Activated naive CD8-positive, alpha-beta T cell treated with anti-CD3 and anti-CD28 coated beads, Interleukin-2, amount 50 U/mL, for 16 hours (primary cell): ENCODE data around the gene BCAS4.
"Not testable (repeated sequence)": the region's sequence is repeated elsewhere in the genome, so short reads cannot be mapped to it uniquely, and the experiment has no call there.

Source experiments
- DNase-seq: peaks from one replicate; pipeline ENCODE4 v3.0.0-alpha.2; 2020; ENCODE audit warnings: low read depth, low spot score

The BCAS4 gene

DNA sequence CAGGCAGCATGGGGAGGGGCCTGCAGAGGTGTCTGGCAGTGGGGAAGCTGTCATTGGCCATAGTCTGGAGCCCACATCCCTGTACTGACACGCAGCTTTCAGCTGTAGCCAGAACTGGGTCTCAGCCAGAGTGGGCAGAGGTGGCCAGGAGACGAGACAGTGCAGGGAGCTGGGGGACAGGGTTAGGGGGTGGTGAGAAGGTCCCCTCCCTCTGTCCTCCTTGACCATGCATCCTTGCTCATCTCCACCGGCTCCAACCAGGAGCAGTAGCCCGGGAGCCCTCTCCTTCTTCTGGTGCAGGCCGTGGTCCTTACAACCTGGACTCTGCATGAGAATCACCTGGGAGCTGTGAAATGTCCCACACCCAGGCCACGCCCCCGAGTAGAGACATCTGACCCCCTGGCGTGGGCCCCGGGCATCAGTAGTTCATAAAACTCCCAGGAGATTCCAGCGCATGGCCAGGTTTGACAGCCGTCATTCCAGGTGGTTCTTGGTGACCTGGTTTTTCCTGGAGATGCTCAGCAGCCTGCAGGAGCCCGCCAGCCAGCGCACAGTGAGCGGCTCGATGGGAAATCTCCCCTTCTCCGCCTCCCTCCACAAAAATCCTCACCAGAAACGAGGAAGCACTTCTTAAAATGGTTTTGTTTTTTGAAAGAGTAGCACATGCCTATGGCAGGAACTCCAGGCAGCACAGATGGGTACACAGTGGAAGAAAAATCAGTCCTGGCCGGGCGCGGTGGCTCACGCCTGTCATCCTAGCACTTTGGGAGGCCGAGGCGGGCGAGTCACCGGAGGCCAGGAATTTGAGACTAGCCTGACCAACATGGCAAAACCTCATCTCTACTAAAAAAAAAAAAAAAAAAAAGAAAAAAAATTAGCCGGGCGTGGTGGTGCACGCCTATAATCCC, 80.2 kb downstream of the BCAS4 start:
- DNase-seq = no peak

DNA sequence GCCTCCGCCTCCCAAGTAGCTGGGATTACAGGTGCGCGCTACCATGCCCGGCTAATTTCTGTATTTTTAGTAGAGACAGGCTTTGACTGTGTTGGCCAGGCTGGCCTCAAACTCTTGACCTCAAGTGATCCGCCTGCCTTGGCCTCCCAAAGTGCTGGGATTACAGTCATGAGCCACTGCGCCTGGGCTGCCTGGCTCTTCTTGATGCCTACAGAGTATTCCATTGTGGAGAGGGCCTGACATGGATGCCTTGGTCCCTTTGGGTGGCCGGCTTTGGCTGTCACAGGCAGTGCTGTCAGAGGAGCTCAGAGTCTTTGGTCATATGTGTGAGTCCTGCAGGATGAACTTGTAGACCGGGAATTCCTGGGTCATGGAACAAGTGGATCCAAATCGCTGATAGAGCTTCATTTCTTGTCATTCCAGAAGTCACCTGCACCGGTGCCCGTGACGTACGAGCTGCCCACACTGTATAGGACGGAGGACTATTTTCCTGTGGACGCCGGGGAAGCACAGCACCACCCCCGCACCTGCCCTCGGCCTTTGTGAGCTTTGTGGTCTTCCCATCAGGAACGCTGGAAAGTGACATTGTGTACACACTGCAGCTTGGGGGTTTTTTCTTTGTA, 81.3 kb downstream of the BCAS4 start:
- DNase-seq = no peak

DNA sequence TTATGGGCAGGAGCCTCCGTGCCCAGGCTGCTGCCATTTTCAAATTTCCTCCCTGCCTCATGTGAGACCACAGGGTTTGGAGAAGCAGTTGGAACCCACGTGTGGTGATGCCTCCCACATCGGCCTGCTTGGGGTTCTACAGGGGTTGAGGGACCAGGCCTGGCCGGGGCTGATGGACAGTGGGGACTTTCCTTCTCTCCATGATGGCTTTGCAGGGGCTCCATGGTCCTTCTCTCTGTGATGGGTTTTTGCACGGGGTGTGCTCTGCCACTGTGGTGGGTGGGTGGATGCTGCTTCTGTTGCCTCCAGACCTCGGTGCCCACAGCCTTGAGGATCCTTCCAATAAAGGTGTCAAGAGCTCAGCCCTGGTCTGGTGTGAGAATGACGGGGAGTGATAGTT, 82.0 kb downstream of the BCAS4 start:
- DNase-seq = no peak

DNA sequence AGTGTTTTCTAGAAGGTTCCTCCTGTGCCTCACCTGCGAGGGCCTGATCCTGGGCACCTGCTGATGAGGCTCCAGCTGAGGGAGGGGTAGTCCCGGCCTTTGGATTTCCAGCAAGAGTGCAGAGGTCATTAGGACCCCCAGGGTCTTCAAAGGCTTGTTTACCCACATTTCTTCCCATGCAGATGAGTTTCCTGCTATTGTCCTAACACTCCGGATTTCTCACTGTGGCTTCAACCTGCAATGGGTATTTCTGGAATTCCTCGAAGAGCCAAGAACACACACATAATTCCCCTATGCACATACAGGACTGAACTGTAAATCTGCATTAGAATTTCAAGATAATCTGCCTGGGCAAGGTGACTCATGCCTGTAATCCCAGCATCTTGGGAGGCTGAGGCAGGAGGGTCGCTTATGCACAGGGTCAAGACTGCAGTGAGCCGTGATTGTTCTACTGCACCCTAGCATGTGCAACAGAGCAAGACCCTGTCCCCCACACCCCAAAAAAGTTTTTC, 82.4 kb downstream of the BCAS4 start:
- no peak for DNase-seq

DNA sequence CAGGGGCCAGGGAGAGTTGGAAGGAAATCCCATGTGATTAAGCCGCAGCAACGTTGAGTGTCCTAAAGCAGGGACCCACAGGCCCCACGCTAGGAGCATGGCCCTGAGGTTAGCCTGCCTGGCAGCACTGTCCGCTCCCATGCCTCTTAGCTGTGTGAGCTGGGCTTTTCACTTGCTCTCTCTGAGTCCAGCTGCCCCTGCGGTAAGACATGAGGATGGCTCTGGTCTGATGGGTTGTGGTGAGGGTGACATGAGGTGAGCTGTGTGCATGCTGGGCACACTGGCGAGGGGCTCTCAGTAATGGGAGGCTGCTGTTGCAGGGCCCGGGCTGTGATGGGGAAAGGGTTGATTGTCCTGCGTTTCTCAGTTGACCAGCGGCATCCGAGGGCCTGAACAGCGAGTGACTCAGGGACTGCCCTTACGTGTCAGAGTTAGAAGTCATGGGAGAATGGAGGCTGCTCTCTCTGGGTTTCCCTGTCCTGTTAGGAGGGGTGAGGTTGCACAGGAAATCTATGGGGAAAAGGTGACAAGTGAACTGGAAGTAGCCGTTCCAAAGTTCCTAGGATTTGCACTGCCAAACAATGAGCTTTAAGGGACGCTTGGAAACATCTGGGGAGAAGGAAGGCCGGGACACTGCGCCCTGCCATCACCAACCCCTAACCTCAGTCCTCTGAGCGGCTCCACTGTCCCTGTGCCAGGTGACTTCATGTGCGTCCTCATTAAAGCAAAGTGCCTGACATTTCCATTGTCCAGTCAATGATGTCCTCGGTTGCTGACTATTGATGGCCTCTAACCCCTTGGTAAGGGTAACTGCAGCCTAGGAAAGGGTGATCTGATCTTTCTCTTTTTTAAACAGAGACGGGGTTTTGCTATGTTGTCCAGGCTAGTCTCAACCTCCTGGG, 85.0 kb downstream of the BCAS4 start:
- DNase-seq = no peak

DNA sequence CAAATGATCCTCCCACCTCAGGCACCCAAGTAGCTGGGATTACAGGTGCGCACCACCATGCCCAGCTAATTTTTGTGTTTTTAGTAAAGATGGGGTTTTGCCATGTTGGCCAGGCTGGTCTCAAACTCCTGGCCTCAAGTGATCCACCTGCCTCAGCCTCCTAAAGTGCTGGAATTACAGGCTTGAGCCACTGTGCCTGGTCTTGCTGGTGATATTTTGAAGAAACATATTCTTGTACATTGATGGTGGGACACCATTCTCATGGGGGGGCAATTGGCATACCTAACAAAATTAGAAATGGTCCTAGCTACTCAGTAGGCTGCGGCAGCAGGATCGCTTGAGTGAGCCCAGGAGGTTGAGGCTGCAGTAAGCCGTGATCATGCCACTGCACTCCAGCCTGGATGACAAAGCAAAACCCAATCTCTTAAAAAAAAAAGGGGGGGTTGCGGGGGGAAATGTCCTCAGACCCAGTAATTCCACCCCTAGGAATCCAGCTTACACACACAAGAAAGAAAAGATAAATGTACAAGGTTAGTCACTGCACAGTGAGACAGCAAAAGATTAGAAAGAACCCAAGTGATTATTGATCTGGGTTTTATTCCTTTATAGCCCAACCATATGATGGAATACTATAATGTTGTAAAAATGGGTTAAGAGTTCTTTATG, 87.0 kb downstream of the BCAS4 start:
- DNase-seq = not testable (repeated sequence)

DNA sequence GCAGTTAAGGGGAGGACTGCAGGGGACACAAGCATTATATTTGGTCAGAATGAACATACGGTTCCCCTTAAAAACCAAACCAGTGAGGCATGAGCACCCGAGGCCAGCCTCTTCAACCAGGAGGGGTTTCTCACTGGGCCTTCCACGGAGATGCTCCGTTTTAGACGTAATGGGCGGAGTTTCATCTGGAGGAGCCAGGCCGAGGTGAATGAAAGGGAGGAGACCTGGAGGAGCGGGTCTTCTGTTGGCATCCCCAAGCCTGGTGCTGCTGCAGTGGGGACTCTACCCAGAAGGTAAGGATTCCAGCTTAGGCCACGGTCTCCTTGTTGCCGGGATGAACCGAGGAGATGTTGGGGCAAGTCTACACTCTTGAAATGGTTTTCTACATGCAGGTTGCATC, 89.0 kb downstream of the BCAS4 start:
- no peak for DNase-seq

DNA sequence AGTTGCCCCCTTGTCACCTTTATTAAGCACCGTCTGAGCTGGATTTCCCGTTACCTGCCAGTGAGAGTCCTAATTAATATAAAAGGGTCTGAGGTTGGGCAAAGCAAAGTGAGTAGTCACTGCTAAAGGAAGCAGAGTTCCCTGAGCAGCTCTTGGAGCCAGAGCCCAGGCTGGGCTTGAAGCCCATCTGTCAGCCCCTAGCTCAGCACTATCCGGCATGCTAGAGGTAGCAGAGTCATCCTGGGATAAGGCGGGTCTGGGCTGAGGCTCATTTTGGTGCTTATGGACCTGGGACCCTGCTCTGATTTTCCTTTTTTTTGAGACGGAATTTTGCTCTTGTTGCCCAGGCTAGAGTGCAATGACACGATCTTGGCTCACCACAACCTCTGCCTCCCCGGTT, 90.2 kb downstream of the BCAS4 start:
- no peak for DNase-seq

DNA sequence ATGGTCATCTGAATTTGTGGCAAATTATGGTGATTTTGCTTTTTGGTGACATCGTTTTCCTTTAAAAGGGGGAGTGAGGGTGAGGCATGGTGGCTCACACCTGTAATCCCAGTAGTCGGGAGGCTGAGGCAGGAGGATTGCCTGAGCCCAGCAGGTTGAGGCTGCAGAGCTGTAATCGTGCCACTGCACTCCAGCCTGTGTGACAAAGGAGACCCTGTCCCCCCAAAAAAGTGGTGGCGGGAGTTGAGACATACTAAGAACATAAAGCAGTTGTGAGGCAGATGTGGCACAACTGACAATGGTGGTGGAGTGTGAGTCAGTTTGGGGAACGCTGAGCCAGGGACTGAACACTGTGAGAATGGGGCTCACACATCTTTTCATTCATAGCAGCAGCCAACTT, 90.9 kb downstream of the BCAS4 start:
- DNase-seq = no peak

DNA sequence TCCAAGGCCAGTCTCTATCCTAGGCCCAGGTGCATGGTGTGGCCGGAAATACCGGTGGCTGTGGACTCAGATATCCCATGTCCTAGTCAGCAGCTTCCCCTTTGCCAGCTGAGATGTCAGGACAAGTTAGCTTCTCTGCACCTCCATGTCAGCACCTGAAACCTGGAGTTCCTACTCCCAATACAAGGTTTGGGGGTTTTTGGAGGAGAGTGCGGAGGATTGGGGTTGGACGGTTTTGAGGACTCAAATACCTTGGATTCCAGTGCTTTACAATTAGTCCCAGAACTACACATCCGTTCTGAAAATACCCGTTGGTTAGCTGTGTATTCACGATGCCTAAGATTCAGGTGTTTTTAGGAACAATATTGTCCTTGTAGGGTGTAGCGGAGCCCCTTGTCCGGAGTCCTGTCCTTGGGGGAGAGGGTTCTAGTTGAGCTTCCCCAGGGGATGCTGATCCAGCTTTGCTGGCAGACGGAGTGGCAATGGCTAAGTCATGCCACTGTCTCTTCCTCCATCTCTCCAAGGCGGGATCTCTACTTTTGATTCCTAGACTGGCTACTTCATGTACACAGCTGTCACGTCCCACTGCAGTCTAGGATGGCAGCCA, 91.4 kb downstream of the BCAS4 start:
- DNase-seq = no peak

DNA sequence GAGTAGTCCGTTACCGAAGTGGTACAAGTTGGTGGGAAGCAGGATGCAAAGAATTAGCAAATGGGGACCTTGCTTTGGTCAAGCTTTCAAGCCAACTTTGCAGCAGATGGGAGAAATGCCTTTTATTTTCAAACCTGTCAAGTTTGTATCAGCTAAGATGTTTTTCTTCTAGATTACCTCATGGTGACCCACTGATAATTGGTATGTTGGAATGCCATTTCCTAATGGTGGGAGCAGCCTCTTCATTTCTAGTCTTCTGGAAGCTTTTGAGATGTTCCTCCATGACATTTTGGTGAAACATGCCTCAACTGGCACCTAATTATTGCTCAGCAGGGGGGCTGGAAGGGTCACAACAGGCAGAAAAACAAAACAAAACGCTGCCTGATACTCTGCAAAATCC, 92.7 kb downstream of the BCAS4 start:
- DNase-seq = no peak

DNA sequence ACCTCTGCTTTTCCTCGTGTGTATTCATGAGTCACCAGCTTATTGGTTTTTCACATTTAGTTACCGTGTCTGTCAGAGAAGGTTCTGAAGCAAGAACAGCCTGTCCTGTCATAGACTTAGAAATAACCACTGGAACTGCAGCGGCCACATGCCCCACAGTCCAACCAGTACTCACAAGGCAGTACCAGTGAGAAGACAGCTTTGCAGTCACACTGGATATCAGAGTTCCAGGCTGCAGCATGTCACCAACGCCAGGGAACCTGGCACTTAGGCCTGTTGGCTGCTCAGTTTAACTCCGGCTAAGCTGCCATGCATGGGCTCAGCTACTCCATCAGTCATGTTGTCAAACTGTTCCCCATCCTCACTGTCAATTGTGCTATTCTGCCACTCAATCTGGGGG, 96.3 kb downstream of the BCAS4 start:
- no peak for DNase-seq

DNA sequence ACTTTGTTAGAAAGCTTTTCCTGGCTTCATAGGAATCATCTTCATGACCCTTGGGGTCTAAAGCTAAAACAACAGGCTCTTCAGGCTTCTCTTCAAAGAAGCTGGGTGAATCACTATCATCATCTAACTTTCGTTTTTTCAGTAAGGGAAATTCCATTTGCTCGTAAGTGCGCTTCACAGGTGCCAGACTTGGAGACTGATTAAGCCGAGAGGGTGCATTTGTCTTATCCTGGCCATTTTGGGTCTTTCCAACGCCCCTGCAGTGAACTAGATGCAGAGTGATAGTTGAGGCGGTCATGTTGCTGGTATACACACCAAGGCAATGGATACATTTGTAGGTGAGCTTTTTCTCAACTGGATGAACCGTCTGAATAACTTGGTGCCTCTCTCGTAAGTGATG, 97.5 kb downstream of the BCAS4 start:
- no peak for DNase-seq

DNA sequence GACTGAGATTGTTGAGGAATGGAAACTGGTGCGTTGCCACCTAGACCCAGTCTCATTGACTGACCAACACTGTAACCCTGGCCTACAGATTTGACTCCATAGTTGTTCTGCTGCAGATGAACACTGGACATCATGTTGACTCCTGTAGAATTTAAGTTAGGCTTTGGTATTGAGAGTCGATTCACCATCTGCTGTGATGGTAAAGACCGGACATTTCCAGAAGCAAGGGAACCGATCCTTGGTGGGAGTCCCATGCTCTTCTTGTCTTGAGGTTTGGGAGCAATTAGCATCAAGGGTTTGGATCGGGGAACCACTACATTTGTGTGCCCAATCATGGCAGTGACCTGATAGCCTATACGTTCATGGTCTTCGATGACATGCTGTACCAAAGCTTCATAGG, 98.8 kb downstream of the BCAS4 start:
- no peak for DNase-seq

DNA sequence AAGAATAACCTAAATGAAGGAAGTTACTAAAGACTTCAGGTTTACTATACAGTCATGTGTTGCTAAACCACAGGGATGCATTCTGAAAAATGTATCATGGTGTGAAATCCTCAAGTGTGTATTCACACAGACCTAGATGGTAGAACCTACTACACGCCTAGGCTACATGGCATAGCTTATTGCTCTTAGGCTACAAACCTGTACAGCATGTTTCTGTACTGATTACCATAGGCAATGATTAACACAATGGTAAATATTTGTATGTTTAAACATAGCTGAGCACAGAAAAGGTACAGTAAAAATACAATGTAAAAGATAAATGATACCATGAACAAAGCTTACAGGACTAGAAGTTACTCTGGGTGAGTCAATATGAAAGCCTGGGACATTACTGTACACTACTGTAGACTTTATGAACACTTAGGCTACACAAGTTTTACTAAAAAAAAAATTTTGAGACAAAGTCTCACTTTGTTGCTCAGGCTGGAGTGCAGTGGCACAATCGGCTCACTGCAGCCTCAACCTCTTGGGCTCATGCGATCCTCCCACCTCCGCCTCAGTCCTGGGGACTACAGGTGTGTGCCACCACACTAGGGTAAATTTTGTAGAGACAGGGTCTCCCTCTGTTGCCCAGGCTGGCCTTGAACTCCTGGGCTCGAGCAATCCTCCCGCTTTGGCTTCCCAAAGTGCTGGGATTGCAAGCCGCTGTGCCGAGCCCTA, 100.4 kb downstream of the BCAS4 start:
- DNase-seq = no peak

DNA sequence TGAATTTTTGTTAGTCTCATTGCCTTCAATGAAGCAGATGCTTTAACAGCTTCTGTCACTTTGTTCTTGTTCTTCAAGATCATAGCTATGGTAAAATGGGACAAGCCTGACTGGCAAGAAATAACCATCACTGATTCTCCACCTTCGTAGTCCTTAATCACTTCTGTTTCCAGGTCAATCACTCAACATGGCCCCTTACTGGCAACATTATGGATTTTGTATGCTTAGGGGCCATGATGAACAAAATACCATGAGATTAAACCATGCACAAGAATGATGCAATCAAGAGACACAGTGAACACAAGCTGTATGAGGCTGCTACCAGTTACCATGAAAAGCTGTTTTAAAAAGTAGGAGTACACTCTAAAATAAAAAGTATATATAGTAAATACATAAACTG, 103.6 kb downstream of the BCAS4 start:
- no peak for DNase-seq

DNA sequence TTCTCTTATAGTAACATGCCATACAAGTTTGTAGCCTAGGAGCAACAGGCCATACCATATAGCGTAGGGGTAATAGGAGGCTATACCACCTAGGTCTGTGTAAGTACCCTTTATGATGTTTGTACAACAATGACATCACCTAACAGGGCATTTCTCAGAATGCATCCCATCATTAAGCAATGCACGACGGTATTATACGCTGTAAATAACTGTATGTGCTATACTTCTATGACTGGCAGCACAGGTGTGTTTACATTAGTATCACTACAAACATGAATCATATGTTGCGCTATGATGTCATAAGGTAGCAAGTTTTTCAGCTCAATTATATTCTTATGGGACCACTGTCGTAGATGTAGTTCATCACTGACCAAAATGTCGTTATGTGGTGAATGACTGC, 105.4 kb downstream of the BCAS4 start:
- DNase-seq = no peak

DNA sequence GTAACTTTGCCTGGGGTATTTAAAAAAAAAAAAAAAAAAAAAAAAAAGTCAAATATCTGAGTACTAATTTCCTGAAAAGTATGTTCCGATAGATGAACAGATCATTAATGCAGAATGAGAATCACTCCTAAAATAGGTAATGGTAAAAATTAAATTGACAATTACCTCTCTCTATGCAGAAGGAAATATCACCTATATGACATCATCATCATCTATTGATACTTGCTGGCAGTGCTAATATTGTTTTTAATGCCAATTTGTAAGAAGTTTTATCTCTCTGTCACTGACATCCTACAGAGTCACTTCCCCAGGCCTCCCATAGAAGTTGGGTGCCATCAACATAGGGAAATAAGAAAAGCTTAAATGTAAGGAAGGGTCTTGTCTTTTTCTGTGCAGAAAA, 106.4 kb downstream of the BCAS4 start:
- no peak for DNase-seq

DNA sequence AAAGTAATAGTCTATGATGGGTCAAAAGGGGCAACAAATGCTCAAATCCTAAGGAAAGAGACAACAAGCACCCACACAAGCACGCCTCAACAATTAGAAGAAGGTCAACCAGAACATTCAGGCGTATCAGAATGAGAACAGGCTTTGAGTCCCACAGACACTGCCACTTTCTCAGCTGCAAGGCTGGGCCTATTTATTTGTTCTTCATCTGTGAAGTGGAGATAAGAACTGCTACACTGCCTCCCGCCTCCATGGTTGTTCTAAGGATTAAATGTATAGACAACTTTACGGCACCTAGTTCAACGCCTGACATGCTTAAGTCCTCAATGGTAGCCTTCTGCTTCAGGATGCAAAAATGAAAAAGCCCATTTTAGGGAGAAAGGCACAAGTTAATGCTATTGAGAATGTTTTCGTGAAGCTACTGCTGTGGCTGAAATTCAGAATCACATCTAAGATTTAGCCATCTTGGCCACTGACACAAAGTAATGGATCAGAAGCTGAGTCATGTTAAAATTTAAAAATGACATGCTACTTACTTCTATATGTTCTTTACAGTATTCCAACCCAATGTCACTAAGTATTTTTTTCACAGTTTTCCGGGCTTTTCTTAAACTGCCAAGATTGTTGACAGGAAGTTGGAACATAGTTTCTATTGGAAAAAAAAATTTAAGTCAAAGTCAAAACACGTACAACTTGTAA, 108.6 kb downstream of the BCAS4 start:
- no peak for DNase-seq

DNA sequence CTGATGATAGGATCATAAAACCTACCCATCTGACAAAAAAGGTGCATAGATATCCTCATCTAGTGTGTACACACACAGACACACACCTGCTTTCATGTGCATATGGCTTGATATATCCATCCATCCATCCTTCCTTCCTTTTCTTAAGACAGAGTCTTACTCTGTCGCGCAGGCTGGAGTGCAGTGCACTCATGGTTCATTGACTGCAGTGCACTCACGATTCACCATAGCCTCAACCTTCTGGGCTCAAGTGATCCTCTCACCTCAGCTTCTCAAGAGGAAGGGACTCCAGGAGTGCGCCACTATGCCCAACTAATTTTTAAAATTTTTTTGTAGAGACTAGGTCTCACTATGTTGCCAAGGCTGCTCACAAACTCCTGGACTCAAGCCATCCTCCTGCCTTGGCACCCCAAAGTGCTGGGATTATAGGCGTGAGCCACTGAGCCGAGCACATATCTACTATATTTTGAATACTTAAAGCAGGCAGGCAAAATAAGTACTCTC, 109.3 kb downstream of the BCAS4 start:
- no peak for DNase-seq
